ENCODE data around the gene FARSA.
A peak's percentile ranks its signal among the peaks of the same experiment; 100 is the strongest.
"Not testable (repeated sequence)": the region's sequence is repeated elsewhere in the genome, so short reads cannot be mapped to it uniquely, and the experiment has no call there.

FARSA gene

GRCh38 chr19:12890299-12890786 lies 43.2 kb downstream of the FARSA start:
- not testable (repeated sequence) for DNase-seq (ENCODE audit: low read depth)

- DNase-seq (ENCODE audit: low read depth), result no peak
Observed at GRCh38 chr19:12888006-12888603, 45.4 kb downstream of the FARSA start.

GRCh38 chr19:12886969-12887747 lies 46.4 kb downstream of the FARSA start, which contains the start of gene KLF1:
Gene KLF1, minus strand, starts transcription at chr19:12887201. Its CDS starts 61 bp downstream, at chr19:12887140.
- DNase-seq (ENCODE audit: low read depth), result no peak

- DNase-seq (ENCODE audit: low read depth), result no peak
Observed at GRCh38 chr19:12886651-12886968, 46.9 kb downstream of the FARSA start.

GRCh38 chr19:12885749-12886650 lies 47.5 kb downstream of the FARSA start:
- DNase-seq (ENCODE audit: low read depth), result no peak

- DNase-seq (ENCODE audit: low read depth), result peak; percentile 81
Observed at GRCh38 chr19:12884926-12885748, 48.4 kb downstream of the FARSA start.

- DNase-seq (ENCODE audit: low read depth), result no peak
Observed at GRCh38 chr19:12884627-12884925, 48.9 kb downstream of the FARSA start.

- DNase-seq (ENCODE audit: low read depth), result no peak
Observed at GRCh38 chr19:12884202-12884601, 49.3 kb downstream of the FARSA start.

- DNase-seq (ENCODE audit: low read depth), result no peak
Observed at GRCh38 chr19:12882589-12882988, 50.9 kb downstream of the FARSA start.

- peak; percentile 80 for DNase-seq (ENCODE audit: low read depth)
Observed at GRCh38 chr19:12881172-12881808, 52.2 kb downstream of the FARSA start, which contains the start of gene DNASE2. Gene DNASE2, minus strand, starts transcription at chr19:12881449. Its CDS starts 74 bp downstream, at chr19:12881375.

GRCh38 chr19:12880551-12881171 lies 52.9 kb downstream of the FARSA start:
- DNase-seq (ENCODE audit: low read depth), result no peak

- DNase-seq (ENCODE audit: low read depth), result no peak
Observed at GRCh38 chr19:12875086-12875485, 58.4 kb downstream of the FARSA start.

- no peak for DNase-seq (ENCODE audit: low read depth)
Observed at GRCh38 chr19:12873891-12874745, 59.4 kb downstream of the FARSA start.

GRCh38 chr19:12872941-12873890 lies 60.3 kb downstream of the FARSA start:
- peak; percentile 39 for DNase-seq (ENCODE audit: low read depth)

All from activated T-helper 9 cell treated with anti-CD3 and anti-CD28 coated beads, Interleukin-2, amount 50 U/mL, for 16 hours (primary cell).